Measurements from ENCODE around the gene ZBTB17. TPM values are rescaled to one million over a fixed set of nuclear protein-coding genes. Genes with fewer than 3 reads are reported as not detected.
"Not testable (repeated sequence)": the region's sequence is repeated elsewhere in the genome, so short reads cannot be mapped to it uniquely, and the experiment has no call there.

Gene ZBTB17
- total RNA-seq, 1 experiment from 2014 or later = 44.2 TPM

DNA sequence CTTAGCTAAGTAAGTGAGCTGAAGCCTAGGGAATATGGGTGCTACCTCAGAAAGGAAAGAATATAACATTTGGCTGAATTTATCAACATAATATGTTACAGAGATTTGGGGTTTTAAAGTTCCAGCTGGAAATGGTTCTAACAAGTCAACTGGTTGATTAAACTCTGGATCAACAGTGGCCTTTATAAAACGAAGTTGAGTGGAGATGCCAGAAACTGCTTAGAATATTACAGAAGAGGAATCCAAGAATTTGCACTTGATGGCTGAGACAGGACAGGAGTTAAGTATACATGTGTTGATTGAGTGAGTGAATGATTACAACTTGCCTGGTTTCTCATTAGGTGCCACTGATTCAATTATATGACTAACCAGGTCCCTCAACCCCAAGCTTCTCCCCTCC, 7.4 kb upstream of the ZBTB17 start:
- Histone ChIP-seq H3K27ac (ENCODE audit: low read length) (no peak overlapping the region), H3K27me3 (ENCODE audit: low read length) (no peaks in the 10 kb centered on the region), H3K79me2 (ENCODE audit: low read length) (no peaks in the 10 kb centered on the region), H3K4me3 (ENCODE audit: low read length) (no peak overlapping the region), H3K9me3 (ENCODE audit: low read length) (no peaks in the 10 kb centered on the region), H3K36me3 (ENCODE audit: low read depth, low read length) (no peaks in the 10 kb centered on the region), H3K4me1 (ENCODE audit: insufficient read depth, low read length) (peaks cover 11% of the 10 kb centered on the region; the same call in 1 of the 2 replicates), H2AFZ (ENCODE audit: low read length) (no peak overlapping the region), H4K20me1 (ENCODE audit: low read length) (no peaks in the 10 kb centered on the region), H3F3A (ENCODE audit: low read length, unreplicated experiment) (no peaks in the 10 kb centered on the region), H3K9me2 (replicated peaks; ENCODE audit: low read length) (no peaks in the 10 kb centered on the region), H3K9ac (ENCODE audit: low read length) (no peak overlapping the region), H3K4me2 (ENCODE audit: low read length) (no peak overlapping the region)
- ChIA-PET CTCF (no interaction called here), POLR2A (ENCODE audit: unreplicated experiment) (no interaction called here)
- TF ChIP-seq CTCF (conservative IDR thresholded peaks at IDR 0.05; ENCODE audit: low read depth, low read length) (no peak), EZH2 (IDR thresholded peaks at IDR 0.05; ENCODE audit: low read length, unreplicated experiment) (no peak), EZH2phosphoT487 (IDR thresholded peaks at IDR 0.05; ENCODE audit: borderline replicate concordance, low read length) (no peak)
- intact Hi-C loops (cut with micrococcal nuclease) = no loop called here
- ATAC-seq = no peak
- no TSS peak for BruUV-seq (replicated peaks)
- DNase-seq = no peak

- TF ChIP-seq EZH2phosphoT487 (IDR thresholded peaks at IDR 0.05; ENCODE audit: borderline replicate concordance, low read length) (no peak), EZH2 (IDR thresholded peaks at IDR 0.05; ENCODE audit: low read length, unreplicated experiment) (no peak), CTCF (conservative IDR thresholded peaks at IDR 0.05; ENCODE audit: low read depth, low read length) (no peak)
- ATAC-seq (no peak), DNase-seq (no peak)
- no peak overlapping the region for H3K9ac ChIP-seq (ENCODE audit: low read length)
- no peak overlapping the region for H3K4me3 ChIP-seq (ENCODE audit: low read length)
- CTCF ChIA-PET = no interaction called here
- no peak overlapping the region for H2AFZ ChIP-seq (ENCODE audit: low read length)
- no peak overlapping the region for H3K4me2 ChIP-seq (ENCODE audit: low read length)
- H3K9me3 ChIP-seq (ENCODE audit: low read length) = no peaks in the 10 kb centered on the region
- H3K27me3 ChIP-seq (ENCODE audit: low read length) = no peaks in the 10 kb centered on the region
- no peaks in the 10 kb centered on the region for H3F3A ChIP-seq (ENCODE audit: low read length, unreplicated experiment)
- intact Hi-C loops (cut with micrococcal nuclease) = no loop called here
- peaks cover 11% of the 10 kb centered on the region; the same call in 1 of the 2 replicates for H3K4me1 ChIP-seq (ENCODE audit: insufficient read depth, low read length)
- no peaks in the 10 kb centered on the region for H4K20me1 ChIP-seq (ENCODE audit: low read length)
- no TSS peak for BruUV-seq (replicated peaks)
- H3K9me2 ChIP-seq (replicated peaks; ENCODE audit: low read length) = no peaks in the 10 kb centered on the region
- H3K36me3 ChIP-seq (ENCODE audit: low read depth, low read length) = no peaks in the 10 kb centered on the region
- POLR2A ChIA-PET (ENCODE audit: unreplicated experiment) = no interaction called here
- H3K27ac ChIP-seq (ENCODE audit: low read length) = no peak overlapping the region
- no peaks in the 10 kb centered on the region for H3K79me2 ChIP-seq (ENCODE audit: low read length)
Observed at GRCh38 chr1:15981679-15982078, 5.8 kb upstream of the ZBTB17 start.

DNA sequence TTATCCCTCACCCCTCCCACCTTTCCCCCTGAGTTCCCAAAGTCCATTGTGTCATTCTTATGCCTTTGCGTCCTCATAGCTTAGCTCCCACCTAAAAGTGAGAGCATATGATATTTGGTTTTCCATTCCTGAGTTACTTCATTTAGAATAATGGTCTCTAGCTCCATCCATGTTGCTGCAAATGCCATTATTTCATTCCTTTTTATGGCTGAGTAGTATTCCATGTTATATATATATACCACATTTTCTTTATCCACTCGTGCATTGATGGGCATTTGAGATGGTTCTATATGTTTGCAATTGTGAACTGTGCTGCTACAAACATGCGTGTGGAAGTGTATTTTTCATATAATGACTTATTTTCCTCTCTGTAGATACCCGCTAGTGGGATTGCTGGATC, 2.0 kb upstream of the ZBTB17 start:
- H3K27me3 ChIP-seq (ENCODE audit: low read length); CTCF ChIA-PET; H3F3A ChIP-seq (ENCODE audit: low read length, unreplicated experiment); ATAC-seq; H3K9me2 ChIP-seq (replicated peaks; ENCODE audit: low read length); H3K4me3 ChIP-seq (ENCODE audit: low read length); H4K20me1 ChIP-seq (ENCODE audit: low read length); H3K9me3 ChIP-seq (ENCODE audit: low read length); DNase-seq; H3K9ac ChIP-seq (ENCODE audit: low read length); H2AFZ ChIP-seq (ENCODE audit: low read length); H3K36me3 ChIP-seq (ENCODE audit: low read depth, low read length); H3K4me2 ChIP-seq (ENCODE audit: low read length); intact Hi-C loops (cut with micrococcal nuclease); H3K27ac ChIP-seq (ENCODE audit: low read length); H3K4me1 ChIP-seq (ENCODE audit: insufficient read depth, low read length); BruUV-seq (replicated peaks): not testable (repeated sequence)
- H3K79me2 ChIP-seq (ENCODE audit: low read length) = peaks cover 29% of the 10 kb centered on the region
- POLR2A ChIA-PET (ENCODE audit: unreplicated experiment) = interaction anchor here (0.6 kb wide), 1 partner anchor 30 kb away, joined by 3 read pairs; no protein-coding TSS in a partner anchor

All from PC-3 (cell line).